WTC11 (cell line): ENCODE measurements around the gene CRISP2.

Source experiments
- CTCF ChIP-seq: fragments of 200-600 bp; IDR thresholded peaks from 2 replicates; pipeline ENCODE4 v1.8.0; 2022; ENCODE audit warnings: antibody characterized with exemption
- RELA ChIP-seq: sonication (generic); formaldehyde crosslinking; IDR thresholded peaks from 2 replicates; pipeline ENCODE4 v1.8.1; 2022; ENCODE audit warnings: missing genetic modification reagents, mild to moderate bottlenecking, borderline replicate concordance

- TF ChIP-seq CTCF, result no peak
- TF ChIP-seq RELA, result no peak
Measured at GRCh38 chr6:49698478-49698877, 14.9 kb downstream of the CRISP2 start.
